Astrocyte (in vitro differentiated cells and primary cell): ENCODE measurements around the gene WASHC4. TPM values are rescaled to one million over a fixed set of nuclear protein-coding genes. Genes with fewer than 3 reads are reported as not detected.

ENCODE experiments used
- DNase-seq: peaks from one replicate; pipeline ENCODE4 v3.0.0-alpha.2; 2010; ENCODE audit warnings: low read depth
- FAIRE-seq: peaks from 2 replicates; lab custom pipeline; 2011; peaks lifted over from hg19 to GRCh38; lab: Jason Lieb, UNC
- H2AFZ ChIP-seq: 2 replicates; pipeline ENCODE4 v1.6.0; 2012; ENCODE audit warnings: low read depth, low read length, inconsistent platforms
- H3K27ac ChIP-seq: 2 replicates; pipeline ENCODE4 v1.5.1; 2011; ENCODE audit warnings: low read depth, low read length, inconsistent platforms
- H3K27me3 ChIP-seq: 2 replicates; pipeline ENCODE4 v1.6.0; 2011; ENCODE audit warnings: low read length, inconsistent platforms; ENCODE audit not compliant: insufficient read depth
- H3K36me3 ChIP-seq: 2 replicates; pipeline ENCODE4 v1.5.1; 2011; ENCODE audit warnings: low read length, inconsistent platforms; ENCODE audit not compliant: insufficient read depth
- H3K4me1 ChIP-seq: 2 replicates; pipeline ENCODE4 v1.5.1; 2011; ENCODE audit warnings: low read length, inconsistent platforms; ENCODE audit not compliant: insufficient read depth
- H3K4me2 ChIP-seq: 2 replicates; pipeline ENCODE4 v1.6.0; 2012; ENCODE audit warnings: low read length, inconsistent platforms
- H3K4me3 ChIP-seq: 2 replicates; pipeline ENCODE4 v1.5.1; 2011; ENCODE audit warnings: low read depth, mild to moderate bottlenecking, low read length, inconsistent platforms; ENCODE audit not compliant: insufficient read depth
- H3K79me2 ChIP-seq: 2 replicates; pipeline ENCODE4 v1.6.0; 2012; ENCODE audit warnings: mild to moderate bottlenecking, low read length, inconsistent platforms; ENCODE audit not compliant: insufficient read depth
- H3K9ac ChIP-seq: 2 replicates; pipeline ENCODE4 v1.6.0; 2012; ENCODE audit warnings: mild to moderate bottlenecking, low read length, inconsistent platforms
- H3K9me3 ChIP-seq: 2 replicates; pipeline ENCODE4 v1.5.1; 2012; ENCODE audit warnings: low read depth, mild to moderate bottlenecking, low read length, inconsistent platforms; ENCODE audit not compliant: insufficient read depth
- H4K20me1 ChIP-seq: 2 replicates; pipeline ENCODE4 v1.6.0; 2012; ENCODE audit warnings: low read length, inconsistent platforms; ENCODE audit not compliant: insufficient read depth
- H3K27ac Mint-ChIP-seq: one replicate; pipeline ENCODE4 v1.8.0; 2021; ENCODE audit warnings: mild to moderate bottlenecking, mixed read lengths; ENCODE audit not compliant: unreplicated experiment
- H3K27me3 Mint-ChIP-seq: one replicate; pipeline ENCODE4 v1.8.0; 2021; ENCODE audit warnings: low read depth, mixed read lengths; ENCODE audit not compliant: unreplicated experiment
- H3K36me3 Mint-ChIP-seq: one replicate; pipeline ENCODE4 v1.8.0; 2021; ENCODE audit warnings: low read depth, mixed read lengths; ENCODE audit not compliant: unreplicated experiment
- H3K4me1 Mint-ChIP-seq: one replicate; pipeline ENCODE4 v1.8.0; 2021; ENCODE audit warnings: low read depth, mixed read lengths; ENCODE audit not compliant: unreplicated experiment
- H3K4me3 Mint-ChIP-seq: one replicate; pipeline ENCODE4 v1.8.0; 2021; ENCODE audit warnings: mild to moderate bottlenecking, moderate library complexity, mixed read lengths; ENCODE audit not compliant: unreplicated experiment
- H3K9me3 Mint-ChIP-seq: one replicate; pipeline ENCODE4 v1.8.0; 2021; ENCODE audit warnings: mild to moderate bottlenecking, mixed read lengths; ENCODE audit not compliant: unreplicated experiment
- EZH2 ChIP-seq: IDR thresholded peaks from 2 replicates; pipeline ENCODE4 v1.6.1; 2012; ENCODE audit warnings: mild to moderate bottlenecking, low read length, inconsistent platforms; ENCODE audit not compliant: insufficient read depth
- total RNA-seq: library from RNA; stranded (reverse); gene quantifications from 2 replicates; pipeline ENCODE4 v1.2.1, GENCODE V29; 2021
- TF ChIP-seq, protein P1 (sequence below): IDR thresholded peaks from 2 replicates; pipeline ENCODE4 v1.5.1; 2011; ENCODE audit warnings: low read depth, mild to moderate bottlenecking, inconsistent platforms, low read length, moderate library complexity; ENCODE audit not compliant: insufficient read depth

WASHC4 gene
- total RNA-seq, 1 donor from 2014 or later, result 51.1 TPM

DNA sequence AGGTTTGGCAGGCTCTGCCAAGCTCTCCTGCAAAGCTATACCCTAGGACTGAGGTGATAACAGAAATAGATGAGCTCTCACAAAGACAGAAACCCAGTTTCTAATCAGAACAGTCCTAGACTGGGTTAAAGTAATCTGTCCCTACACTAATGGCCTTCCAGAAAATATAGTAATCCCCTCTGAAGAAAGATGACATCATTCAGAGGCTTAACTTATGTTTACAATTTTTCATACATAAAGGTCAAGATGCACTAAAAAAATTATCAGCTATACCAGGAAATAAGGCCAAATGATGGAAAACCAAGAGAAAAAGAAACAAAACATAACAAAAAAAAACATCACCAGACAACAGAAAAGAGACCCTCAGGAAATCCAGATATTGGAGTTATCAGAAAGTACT lies 4.9 kb upstream of the WASHC4 start:
- Mint-ChIP-seq H3K4me1 (peaks cover 8% of the 10 kb centered on the region), H3K9me3 (peaks cover 3% of the 10 kb centered on the region), H3K36me3 (no peaks in the 10 kb centered on the region), H3K27me3 (no peaks in the 10 kb centered on the region), H3K4me3 (no peak overlapping the region), H3K27ac (no peak overlapping the region)
- H3K4me1 ChIP-seq, result no peaks in the 10 kb centered on the region
- peaks cover under 1% of the 10 kb centered on the region for H3K79me2 ChIP-seq
- no peaks in the 10 kb centered on the region for H4K20me1 ChIP-seq
- H3K27me3 ChIP-seq, result no peaks in the 10 kb centered on the region
- H3K4me3 ChIP-seq, result no peak overlapping the region
- TF ChIP-seq, protein P1, sequence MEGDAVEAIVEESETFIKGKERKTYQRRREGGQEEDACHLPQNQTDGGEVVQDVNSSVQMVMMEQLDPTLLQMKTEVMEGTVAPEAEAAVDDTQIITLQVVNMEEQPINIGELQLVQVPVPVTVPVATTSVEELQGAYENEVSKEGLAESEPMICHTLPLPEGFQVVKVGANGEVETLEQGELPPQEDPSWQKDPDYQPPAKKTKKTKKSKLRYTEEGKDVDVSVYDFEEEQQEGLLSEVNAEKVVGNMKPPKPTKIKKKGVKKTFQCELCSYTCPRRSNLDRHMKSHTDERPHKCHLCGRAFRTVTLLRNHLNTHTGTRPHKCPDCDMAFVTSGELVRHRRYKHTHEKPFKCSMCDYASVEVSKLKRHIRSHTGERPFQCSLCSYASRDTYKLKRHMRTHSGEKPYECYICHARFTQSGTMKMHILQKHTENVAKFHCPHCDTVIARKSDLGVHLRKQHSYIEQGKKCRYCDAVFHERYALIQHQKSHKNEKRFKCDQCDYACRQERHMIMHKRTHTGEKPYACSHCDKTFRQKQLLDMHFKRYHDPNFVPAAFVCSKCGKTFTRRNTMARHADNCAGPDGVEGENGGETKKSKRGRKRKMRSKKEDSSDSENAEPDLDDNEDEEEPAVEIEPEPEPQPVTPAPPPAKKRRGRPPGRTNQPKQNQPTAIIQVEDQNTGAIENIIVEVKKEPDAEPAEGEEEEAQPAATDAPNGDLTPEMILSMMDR, result no peak
- no peak for TF ChIP-seq EZH2
- no peak overlapping the region for H3K27ac ChIP-seq
- no peak overlapping the region for H3K4me2 ChIP-seq
- no peaks in the 10 kb centered on the region for H3K9me3 ChIP-seq
- DNase-seq (no peak), FAIRE-seq (no peak)
- no peak overlapping the region for H2AFZ ChIP-seq
- no peak overlapping the region for H3K9ac ChIP-seq
- no peaks in the 10 kb centered on the region for H3K36me3 ChIP-seq

DNA sequence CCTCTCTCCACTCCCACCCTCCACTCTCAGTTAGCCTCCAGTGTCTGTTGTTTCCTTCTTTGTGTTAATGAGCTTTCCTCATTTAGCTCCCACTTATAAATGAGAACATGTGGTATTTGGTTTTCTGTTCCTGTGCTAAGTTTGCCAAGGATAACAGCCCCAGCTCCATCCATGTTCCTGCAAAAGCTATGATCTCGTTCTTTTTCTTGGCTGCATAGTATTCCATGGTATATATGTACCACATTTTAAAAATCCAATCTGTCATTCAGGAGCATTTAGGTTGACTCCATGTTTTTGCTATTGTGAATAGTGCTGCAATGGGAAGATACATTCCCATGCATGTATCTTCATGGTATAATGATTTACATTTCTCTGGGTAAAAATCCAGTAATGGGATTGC lies 2.8 kb upstream of the WASHC4 start:
- no peaks in the 10 kb centered on the region for H3K27me3 Mint-ChIP-seq
- Histone ChIP-seq H3K4me1 (peaks cover 4% of the 10 kb centered on the region), H3K27ac (no peak overlapping the region), H3K79me2 (peaks cover 22% of the 10 kb centered on the region), H3K4me3 (no peak overlapping the region), H4K20me1 (peaks cover 16% of the 10 kb centered on the region), H3K9me3 (no peaks in the 10 kb centered on the region), H3K27me3 (no peaks in the 10 kb centered on the region), H3K36me3 (no peaks in the 10 kb centered on the region), H2AFZ (no peak overlapping the region), H3K4me2 (no peak overlapping the region), H3K9ac (no peak overlapping the region)
- DNase-seq (no peak), FAIRE-seq (no peak)
- TF ChIP-seq, protein P1, result no peak
- no peak for TF ChIP-seq EZH2
- H3K4me1 Mint-ChIP-seq, result peaks cover 13% of the 10 kb centered on the region
- H3K36me3 Mint-ChIP-seq, result no peaks in the 10 kb centered on the region
- H3K9me3 Mint-ChIP-seq, result no peaks in the 10 kb centered on the region
- no peak overlapping the region for H3K4me3 Mint-ChIP-seq
- no peak overlapping the region for H3K27ac Mint-ChIP-seq

DNA sequence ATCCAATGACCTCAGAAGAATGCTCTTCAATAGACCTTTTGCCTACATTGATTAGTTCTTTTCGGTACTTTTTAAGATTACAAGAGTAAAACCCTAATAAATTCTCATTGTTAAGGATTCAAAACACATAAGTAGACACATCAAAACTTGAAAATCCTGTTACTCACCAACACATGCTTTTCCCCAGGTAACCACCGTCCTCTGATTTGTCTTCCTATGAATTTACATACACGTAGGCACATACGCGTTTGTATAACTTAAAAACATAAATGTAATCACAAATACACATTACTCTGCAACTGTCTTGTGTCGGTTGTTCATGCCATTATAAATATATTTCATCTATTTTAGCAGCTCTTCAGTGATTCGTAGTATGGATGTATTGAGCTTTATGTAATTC lies 910 bp upstream of the WASHC4 start:
- peaks cover 40% of the 10 kb centered on the region for H3K79me2 ChIP-seq
- Mint-ChIP-seq H3K36me3 (no peaks in the 10 kb centered on the region), H3K27ac (peak overlapping the region; percentile 23), H3K9me3 (no peaks in the 10 kb centered on the region), H3K27me3 (no peaks in the 10 kb centered on the region), H3K4me3 (peak overlapping the region; percentile 96), H3K4me1 (peaks cover 13% of the 10 kb centered on the region)
- DNase-seq (no peak), FAIRE-seq (peak; percentile 17)
- peaks cover 23% of the 10 kb centered on the region for H4K20me1 ChIP-seq
- peak overlapping the region; percentile 94 for H3K9ac ChIP-seq
- TF ChIP-seq, protein P1, result no peak
- no peak for TF ChIP-seq EZH2
- no peaks in the 10 kb centered on the region for H3K36me3 ChIP-seq
- H3K27ac ChIP-seq, result no peak overlapping the region
- peak overlapping the region; percentile 91 for H3K4me3 ChIP-seq
- no peaks in the 10 kb centered on the region for H3K9me3 ChIP-seq
- H3K4me2 ChIP-seq, result peak overlapping the region; percentile 89
- H2AFZ ChIP-seq, result peak overlapping the region; percentile 90
- no peaks in the 10 kb centered on the region for H3K27me3 ChIP-seq
- H3K4me1 ChIP-seq, result peaks cover 11% of the 10 kb centered on the region
